ENCODE data around the gene PLAC1. TPM values are rescaled to one million over a fixed set of nuclear protein-coding genes. Genes with fewer than 3 reads are reported as not detected.

Gene PLAC1
- total and polyA plus RNA-seq, 2 experiments from 2014 or later = 0.93 to 2.9 TPM

DNA sequence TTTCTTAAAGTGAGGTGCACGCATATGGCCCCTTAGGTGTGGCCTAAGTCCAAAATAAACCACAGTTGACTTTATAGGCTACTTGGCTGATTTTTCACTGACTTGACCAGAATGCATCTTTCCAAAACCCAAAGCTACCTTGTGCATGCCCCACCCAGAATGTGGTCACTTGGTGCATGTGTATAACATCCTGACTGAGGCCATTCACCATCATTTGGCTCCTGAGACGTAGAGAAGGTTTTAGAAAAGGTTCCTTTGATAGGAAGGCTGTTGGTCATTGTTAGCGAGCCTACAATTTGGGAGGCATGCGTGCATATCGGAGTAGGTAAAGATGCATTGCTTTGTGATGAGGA lies 84.6 kb downstream of the PLAC1 start:
- WGBS (ENCODE audit: low lambda C conversion rate, missing lambda C conversion rate) = 79% methylated on average over 5 of the region's 5 CpGs

DNA sequence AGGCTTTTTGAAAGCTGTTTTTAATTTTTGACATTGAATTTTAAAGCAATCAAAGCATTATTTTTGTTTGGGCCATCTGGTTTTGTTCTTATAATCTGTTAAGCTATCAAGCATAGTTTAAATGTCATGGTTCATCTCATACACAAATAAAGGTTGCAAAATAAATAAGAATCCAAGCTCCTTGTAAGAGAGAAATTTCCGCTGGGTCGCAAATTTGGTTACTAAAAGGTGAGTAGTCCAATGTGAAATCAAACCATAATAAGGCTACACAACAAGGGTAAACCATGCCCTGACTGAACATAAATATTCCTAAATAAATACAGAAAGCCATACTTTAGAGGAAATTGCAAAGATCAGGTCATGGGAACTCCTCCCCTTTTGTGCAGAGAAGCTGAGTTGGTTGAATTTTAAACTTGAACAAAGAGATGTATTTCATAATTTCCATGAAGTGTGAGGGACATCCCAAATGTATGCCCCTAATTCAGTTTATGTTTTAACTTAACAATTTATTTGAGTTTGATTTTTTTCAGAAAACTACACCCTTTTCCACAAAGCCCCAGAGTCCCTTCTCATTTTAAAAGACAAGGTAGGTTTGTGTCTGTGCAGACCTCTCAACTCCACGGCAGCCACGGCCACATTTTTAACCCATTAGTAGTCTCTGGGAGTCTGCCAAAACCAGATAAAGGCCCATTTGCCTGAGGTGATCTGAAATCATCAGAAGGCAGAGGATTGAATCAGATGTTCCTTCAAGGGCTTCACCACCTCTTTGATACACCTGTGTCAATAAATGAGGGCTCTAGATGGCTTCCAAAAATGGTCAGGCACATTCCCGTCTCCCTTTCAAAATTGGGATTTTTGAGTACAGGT lies 85.2 kb downstream of the PLAC1 start:
- Histone ChIP-seq H2AFZ (no peak overlapping the region), H3K9me3 (ENCODE audit: low read depth) (no peaks in the 10 kb centered on the region), H3K4me3 (no peak overlapping the region), H3K27ac (no peak overlapping the region), H3K27me3 (no peaks in the 10 kb centered on the region), H3K4me1 (ENCODE audit: insufficient read depth) (no peaks in the 10 kb centered on the region), H4K20me1 (ENCODE audit: insufficient read depth, poor library complexity, severe bottlenecking) (no peaks in the 10 kb centered on the region), H3K9me2 (replicated peaks; ENCODE audit: insufficient read depth) (no peaks in the 10 kb centered on the region), H3K36me3 (replicated peaks; ENCODE audit: insufficient read depth, low read depth) (no peaks in the 10 kb centered on the region), H3K4me2 (no peak overlapping the region), H3K79me2 (no peaks in the 10 kb centered on the region)
- no peak for DNase-seq (ENCODE audit: low spot score)
- TF ChIP-seq, protein P1, sequence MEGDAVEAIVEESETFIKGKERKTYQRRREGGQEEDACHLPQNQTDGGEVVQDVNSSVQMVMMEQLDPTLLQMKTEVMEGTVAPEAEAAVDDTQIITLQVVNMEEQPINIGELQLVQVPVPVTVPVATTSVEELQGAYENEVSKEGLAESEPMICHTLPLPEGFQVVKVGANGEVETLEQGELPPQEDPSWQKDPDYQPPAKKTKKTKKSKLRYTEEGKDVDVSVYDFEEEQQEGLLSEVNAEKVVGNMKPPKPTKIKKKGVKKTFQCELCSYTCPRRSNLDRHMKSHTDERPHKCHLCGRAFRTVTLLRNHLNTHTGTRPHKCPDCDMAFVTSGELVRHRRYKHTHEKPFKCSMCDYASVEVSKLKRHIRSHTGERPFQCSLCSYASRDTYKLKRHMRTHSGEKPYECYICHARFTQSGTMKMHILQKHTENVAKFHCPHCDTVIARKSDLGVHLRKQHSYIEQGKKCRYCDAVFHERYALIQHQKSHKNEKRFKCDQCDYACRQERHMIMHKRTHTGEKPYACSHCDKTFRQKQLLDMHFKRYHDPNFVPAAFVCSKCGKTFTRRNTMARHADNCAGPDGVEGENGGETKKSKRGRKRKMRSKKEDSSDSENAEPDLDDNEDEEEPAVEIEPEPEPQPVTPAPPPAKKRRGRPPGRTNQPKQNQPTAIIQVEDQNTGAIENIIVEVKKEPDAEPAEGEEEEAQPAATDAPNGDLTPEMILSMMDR (IDR thresholded peaks at IDR 0.05; ENCODE audit: poor library complexity) = no peak
- no peak for TF ChIP-seq EZH2 (IDR thresholded peaks at IDR 0.05; ENCODE audit: borderline replicate concordance)
- TF ChIP-seq EZH2phosphoT487 (IDR thresholded peaks at IDR 0.05; ENCODE audit: low read depth, severe bottlenecking, unreplicated experiment) = no peak
- 68% methylated on average over 5 of the region's 5 CpGs for WGBS (ENCODE audit: low lambda C conversion rate, missing lambda C conversion rate)

More for the DNA sequence above, 84.6 kb downstream of the PLAC1 start:
- no peaks in the 10 kb centered on the region for H3K9me3 ChIP-seq (ENCODE audit: low read depth)
- no peak overlapping the region for H3K27ac ChIP-seq
- no peak overlapping the region for H3K4me2 ChIP-seq
- no peaks in the 10 kb centered on the region for H3K27me3 ChIP-seq
- H3K4me1 ChIP-seq (ENCODE audit: insufficient read depth) = no peaks in the 10 kb centered on the region
- no peak for DNase-seq (ENCODE audit: low spot score)
- no peaks in the 10 kb centered on the region for H3K79me2 ChIP-seq
- H3K36me3 ChIP-seq (replicated peaks; ENCODE audit: insufficient read depth, low read depth) = no peaks in the 10 kb centered on the region
- H3K9me2 ChIP-seq (replicated peaks; ENCODE audit: insufficient read depth) = no peaks in the 10 kb centered on the region
- H3K4me3 ChIP-seq = no peak overlapping the region
- no peak overlapping the region for H2AFZ ChIP-seq
- TF ChIP-seq EZH2 (IDR thresholded peaks at IDR 0.05; ENCODE audit: borderline replicate concordance) (no peak), EZH2phosphoT487 (IDR thresholded peaks at IDR 0.05; ENCODE audit: low read depth, severe bottlenecking, unreplicated experiment) (no peak)
- TF ChIP-seq, protein P1 (IDR thresholded peaks at IDR 0.05; ENCODE audit: poor library complexity) = no peak
- H4K20me1 ChIP-seq (ENCODE audit: insufficient read depth, poor library complexity, severe bottlenecking) = no peaks in the 10 kb centered on the region

DNA sequence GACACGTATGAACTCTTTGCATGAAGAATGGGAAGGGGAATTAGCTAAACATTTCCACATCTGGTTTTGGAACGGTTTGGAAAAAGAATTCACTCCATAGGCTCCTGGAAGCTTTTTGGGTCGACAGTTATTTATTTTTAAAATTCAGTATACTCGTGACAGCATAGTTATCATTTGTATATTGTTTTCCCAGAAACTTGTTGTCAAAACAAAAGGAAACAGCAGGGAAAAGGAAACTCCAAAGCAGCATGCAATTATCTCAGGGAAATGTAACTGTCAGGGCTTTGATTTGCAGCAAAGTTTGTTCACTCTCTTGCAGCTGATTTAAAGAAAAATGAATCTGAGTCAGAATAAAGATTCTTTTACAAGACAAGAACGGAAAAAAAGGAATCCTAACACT lies 86.5 kb downstream of the PLAC1 start:
- no peaks in the 10 kb centered on the region for H3K27me3 ChIP-seq
- no peak for DNase-seq (ENCODE audit: low spot score)
- no peak overlapping the region for H2AFZ ChIP-seq
- H3K27ac ChIP-seq = peak overlapping the region; percentile 29
- H3K79me2 ChIP-seq = no peaks in the 10 kb centered on the region
- no peaks in the 10 kb centered on the region for H4K20me1 ChIP-seq (ENCODE audit: insufficient read depth, poor library complexity, severe bottlenecking)
- no peaks in the 10 kb centered on the region for H3K4me1 ChIP-seq (ENCODE audit: insufficient read depth)
- 37% methylated on average over 5 of the region's 5 CpGs for WGBS (ENCODE audit: low lambda C conversion rate, missing lambda C conversion rate)
- no peaks in the 10 kb centered on the region for H3K9me3 ChIP-seq (ENCODE audit: low read depth)
- H3K36me3 ChIP-seq (replicated peaks; ENCODE audit: insufficient read depth, low read depth) = no peaks in the 10 kb centered on the region
- no peak for TF ChIP-seq EZH2phosphoT487 (IDR thresholded peaks at IDR 0.05; ENCODE audit: low read depth, severe bottlenecking, unreplicated experiment)
- TF ChIP-seq, protein P1 (IDR thresholded peaks at IDR 0.05; ENCODE audit: poor library complexity) = no peak
- TF ChIP-seq EZH2 (IDR thresholded peaks at IDR 0.05; ENCODE audit: borderline replicate concordance) = no peak
- no peaks in the 10 kb centered on the region for H3K9me2 ChIP-seq (replicated peaks; ENCODE audit: insufficient read depth)
- peak overlapping the region; percentile 9 for H3K4me2 ChIP-seq
- H3K4me3 ChIP-seq = no peak overlapping the region
